Measurements from ENCODE around the gene CAND2. TPM values are rescaled to one million over a fixed set of nuclear protein-coding genes. Genes with fewer than 3 reads are reported as not detected.

Gene CAND2
- polyA plus RNA-seq, 1 donor from 2014 or later = 17.3 TPM

DNA sequence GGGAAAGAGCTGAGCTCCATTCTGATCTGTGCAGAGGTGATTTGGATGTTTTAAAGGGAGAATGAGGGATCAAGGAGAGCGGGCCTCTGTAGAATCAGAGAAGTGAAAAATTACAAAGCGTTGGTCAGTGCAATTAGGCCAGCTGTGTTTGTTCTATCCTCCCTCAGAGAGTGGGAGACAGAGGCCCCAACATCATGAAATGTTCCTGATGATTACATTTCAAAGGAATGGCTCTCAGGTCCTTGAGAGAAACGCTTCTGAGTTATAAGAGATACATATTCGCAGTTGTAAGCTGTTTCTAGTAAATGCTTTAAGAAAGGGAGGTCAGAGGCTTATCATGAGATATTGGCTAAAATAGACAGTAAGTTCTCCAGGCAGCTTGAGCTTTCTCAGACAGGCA lies 15.7 kb upstream of the CAND2 start:
- no peaks in the 10 kb centered on the region for H3K79me2 ChIP-seq (replicated peaks; ENCODE audit: insufficient read depth, low read length)
- H3K4me3 ChIP-seq (ENCODE audit: low read length) = no peak overlapping the region
- H3K9me3 ChIP-seq (ENCODE audit: low read length) = no peaks in the 10 kb centered on the region
- no peaks in the 10 kb centered on the region for H4K20me1 ChIP-seq (ENCODE audit: insufficient read depth)
- H3K9ac ChIP-seq (ENCODE audit: low read length) = no peak overlapping the region
- H3K4me2 ChIP-seq (ENCODE audit: low read length) = no peak overlapping the region
- H3K9me2 ChIP-seq (ENCODE audit: insufficient read depth, low read length) = no peaks in the 10 kb centered on the region
- H3K27ac ChIP-seq (ENCODE audit: low read length) = no peak overlapping the region
- no peaks in the 10 kb centered on the region for H3K27me3 ChIP-seq (ENCODE audit: insufficient read depth, low read depth, low read length)
- H3K36me3 ChIP-seq (ENCODE audit: insufficient read depth, low read length) = no peaks in the 10 kb centered on the region
- H3F3A ChIP-seq (ENCODE audit: insufficient read depth, low read length, poor library complexity, severe bottlenecking) = no peaks in the 10 kb centered on the region
- TF ChIP-seq EZH2 (IDR thresholded peaks at IDR 0.05; ENCODE audit: borderline replicate concordance, insufficient read depth, low read length, poor library complexity, severe bottlenecking) (no peak), EP300 (conservative IDR thresholded peaks at IDR 0.05; ENCODE audit: poor library complexity, severe bottlenecking) (no peak), POLR2AphosphoS5 (IDR thresholded peaks at IDR 0.05) (no peak), RAD21 (conservative IDR thresholded peaks at IDR 0.05) (no peak), MXI1 (conservative IDR thresholded peaks at IDR 0.05; ENCODE audit: poor library complexity, severe bottlenecking) (no peak), TAF1 (IDR thresholded peaks at IDR 0.05; ENCODE audit: low read depth) (no peak), SMC3 (conservative IDR thresholded peaks at IDR 0.05; ENCODE audit: poor library complexity) (no peak)
- TF ChIP-seq, protein P1, sequence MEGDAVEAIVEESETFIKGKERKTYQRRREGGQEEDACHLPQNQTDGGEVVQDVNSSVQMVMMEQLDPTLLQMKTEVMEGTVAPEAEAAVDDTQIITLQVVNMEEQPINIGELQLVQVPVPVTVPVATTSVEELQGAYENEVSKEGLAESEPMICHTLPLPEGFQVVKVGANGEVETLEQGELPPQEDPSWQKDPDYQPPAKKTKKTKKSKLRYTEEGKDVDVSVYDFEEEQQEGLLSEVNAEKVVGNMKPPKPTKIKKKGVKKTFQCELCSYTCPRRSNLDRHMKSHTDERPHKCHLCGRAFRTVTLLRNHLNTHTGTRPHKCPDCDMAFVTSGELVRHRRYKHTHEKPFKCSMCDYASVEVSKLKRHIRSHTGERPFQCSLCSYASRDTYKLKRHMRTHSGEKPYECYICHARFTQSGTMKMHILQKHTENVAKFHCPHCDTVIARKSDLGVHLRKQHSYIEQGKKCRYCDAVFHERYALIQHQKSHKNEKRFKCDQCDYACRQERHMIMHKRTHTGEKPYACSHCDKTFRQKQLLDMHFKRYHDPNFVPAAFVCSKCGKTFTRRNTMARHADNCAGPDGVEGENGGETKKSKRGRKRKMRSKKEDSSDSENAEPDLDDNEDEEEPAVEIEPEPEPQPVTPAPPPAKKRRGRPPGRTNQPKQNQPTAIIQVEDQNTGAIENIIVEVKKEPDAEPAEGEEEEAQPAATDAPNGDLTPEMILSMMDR (IDR thresholded peaks at IDR 0.05; ENCODE audit: poor library complexity, severe bottlenecking) = no peak
- TF ChIP-seq, protein P2, sequence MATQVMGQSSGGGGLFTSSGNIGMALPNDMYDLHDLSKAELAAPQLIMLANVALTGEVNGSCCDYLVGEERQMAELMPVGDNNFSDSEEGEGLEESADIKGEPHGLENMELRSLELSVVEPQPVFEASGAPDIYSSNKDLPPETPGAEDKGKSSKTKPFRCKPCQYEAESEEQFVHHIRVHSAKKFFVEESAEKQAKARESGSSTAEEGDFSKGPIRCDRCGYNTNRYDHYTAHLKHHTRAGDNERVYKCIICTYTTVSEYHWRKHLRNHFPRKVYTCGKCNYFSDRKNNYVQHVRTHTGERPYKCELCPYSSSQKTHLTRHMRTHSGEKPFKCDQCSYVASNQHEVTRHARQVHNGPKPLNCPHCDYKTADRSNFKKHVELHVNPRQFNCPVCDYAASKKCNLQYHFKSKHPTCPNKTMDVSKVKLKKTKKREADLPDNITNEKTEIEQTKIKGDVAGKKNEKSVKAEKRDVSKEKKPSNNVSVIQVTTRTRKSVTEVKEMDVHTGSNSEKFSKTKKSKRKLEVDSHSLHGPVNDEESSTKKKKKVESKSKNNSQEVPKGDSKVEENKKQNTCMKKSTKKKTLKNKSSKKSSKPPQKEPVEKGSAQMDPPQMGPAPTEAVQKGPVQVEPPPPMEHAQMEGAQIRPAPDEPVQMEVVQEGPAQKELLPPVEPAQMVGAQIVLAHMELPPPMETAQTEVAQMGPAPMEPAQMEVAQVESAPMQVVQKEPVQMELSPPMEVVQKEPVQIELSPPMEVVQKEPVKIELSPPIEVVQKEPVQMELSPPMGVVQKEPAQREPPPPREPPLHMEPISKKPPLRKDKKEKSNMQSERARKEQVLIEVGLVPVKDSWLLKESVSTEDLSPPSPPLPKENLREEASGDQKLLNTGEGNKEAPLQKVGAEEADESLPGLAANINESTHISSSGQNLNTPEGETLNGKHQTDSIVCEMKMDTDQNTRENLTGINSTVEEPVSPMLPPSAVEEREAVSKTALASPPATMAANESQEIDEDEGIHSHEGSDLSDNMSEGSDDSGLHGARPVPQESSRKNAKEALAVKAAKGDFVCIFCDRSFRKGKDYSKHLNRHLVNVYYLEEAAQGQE (IDR thresholded peaks at IDR 0.05; ENCODE audit: borderline replicate concordance) = no peak
- no peak overlapping the region for H2AFZ ChIP-seq (ENCODE audit: low read depth, low read length)

DNA sequence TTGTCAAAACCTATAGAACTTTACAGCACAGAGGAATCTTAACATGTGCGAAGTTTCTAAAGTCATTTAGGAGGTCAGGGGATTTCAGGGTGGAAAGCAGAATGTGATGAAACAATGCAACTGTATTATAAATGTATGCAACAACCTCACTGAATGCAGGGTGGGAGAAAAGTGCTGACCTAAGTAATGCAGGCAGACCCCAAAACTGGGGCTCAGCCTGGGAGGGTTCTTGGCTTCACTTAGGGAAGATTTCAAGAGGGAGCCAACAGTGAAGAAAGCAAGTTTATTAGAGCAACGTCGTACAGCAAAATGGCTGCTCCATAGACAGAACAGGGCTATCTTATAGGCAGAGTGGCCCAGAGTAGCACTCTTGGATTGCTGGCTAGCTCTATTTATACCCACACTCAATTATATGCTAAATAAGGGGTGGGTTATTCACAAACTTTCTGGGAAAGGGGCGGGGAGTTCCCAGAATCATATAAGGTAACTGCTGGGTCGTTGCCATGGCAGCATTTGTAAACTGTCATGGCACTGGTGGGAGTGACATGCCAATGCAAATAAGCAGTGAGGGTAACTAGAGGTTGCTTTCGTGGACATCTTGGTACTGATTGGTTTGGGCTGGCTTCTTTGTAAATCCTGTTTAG lies 14.2 kb upstream of the CAND2 start:
- Histone ChIP-seq H3K9ac (ENCODE audit: low read length) (no peak overlapping the region), H3F3A (ENCODE audit: insufficient read depth, low read length, poor library complexity, severe bottlenecking) (no peaks in the 10 kb centered on the region), H3K79me2 (replicated peaks; ENCODE audit: insufficient read depth, low read length) (no peaks in the 10 kb centered on the region), H3K9me3 (ENCODE audit: low read length) (no peaks in the 10 kb centered on the region), H3K27ac (ENCODE audit: low read length) (no peak overlapping the region), H4K20me1 (ENCODE audit: insufficient read depth) (no peaks in the 10 kb centered on the region), H3K27me3 (ENCODE audit: insufficient read depth, low read depth, low read length) (no peaks in the 10 kb centered on the region), H3K9me2 (ENCODE audit: insufficient read depth, low read length) (no peaks in the 10 kb centered on the region), H3K4me2 (ENCODE audit: low read length) (no peak overlapping the region), H3K36me3 (ENCODE audit: insufficient read depth, low read length) (no peaks in the 10 kb centered on the region), H2AFZ (ENCODE audit: low read depth, low read length) (no peak overlapping the region), H3K4me3 (ENCODE audit: low read length) (no peak overlapping the region)
- TF ChIP-seq, protein P1 (IDR thresholded peaks at IDR 0.05; ENCODE audit: poor library complexity, severe bottlenecking) = no peak
- TF ChIP-seq EZH2 (IDR thresholded peaks at IDR 0.05; ENCODE audit: borderline replicate concordance, insufficient read depth, low read length, poor library complexity, severe bottlenecking) = no peak
- no peak for TF ChIP-seq SMC3 (conservative IDR thresholded peaks at IDR 0.05; ENCODE audit: poor library complexity)
- no peak for TF ChIP-seq MXI1 (conservative IDR thresholded peaks at IDR 0.05; ENCODE audit: poor library complexity, severe bottlenecking)
- no peak for TF ChIP-seq TAF1 (IDR thresholded peaks at IDR 0.05; ENCODE audit: low read depth)
- TF ChIP-seq, protein P2 (IDR thresholded peaks at IDR 0.05; ENCODE audit: borderline replicate concordance) = no peak
- no peak for TF ChIP-seq POLR2AphosphoS5 (IDR thresholded peaks at IDR 0.05)
- no peak for TF ChIP-seq EP300 (conservative IDR thresholded peaks at IDR 0.05; ENCODE audit: poor library complexity, severe bottlenecking)
- no peak for TF ChIP-seq RAD21 (conservative IDR thresholded peaks at IDR 0.05)

Data from neural cell (in vitro differentiated cells).